ENCODE measurements around the gene EPHA6.
"Not testable (repeated sequence)": the region's sequence is repeated elsewhere in the genome, so short reads cannot be mapped to it uniquely, and the experiment has no call there.

Gene EPHA6

DNA sequence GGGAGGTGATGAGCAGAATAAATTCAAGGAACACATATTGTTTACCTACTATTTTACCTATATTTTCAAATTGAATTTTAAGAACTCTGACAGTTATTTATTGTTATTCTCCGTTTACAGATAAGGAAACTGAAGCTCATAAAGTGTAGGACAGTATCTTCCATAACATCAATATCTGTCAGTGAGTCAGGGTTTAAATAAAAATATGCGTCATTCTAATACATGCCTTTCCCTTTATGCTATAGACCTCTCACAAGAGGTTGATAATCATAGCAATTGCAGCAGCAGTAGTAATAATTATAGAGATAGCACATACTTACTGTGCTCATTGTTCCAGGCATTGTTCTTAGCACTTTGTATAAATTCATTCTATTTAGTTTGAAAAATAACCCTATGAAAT lies 101.1 kb downstream of the EPHA6 start:
- DNase-seq = no peak

DNA sequence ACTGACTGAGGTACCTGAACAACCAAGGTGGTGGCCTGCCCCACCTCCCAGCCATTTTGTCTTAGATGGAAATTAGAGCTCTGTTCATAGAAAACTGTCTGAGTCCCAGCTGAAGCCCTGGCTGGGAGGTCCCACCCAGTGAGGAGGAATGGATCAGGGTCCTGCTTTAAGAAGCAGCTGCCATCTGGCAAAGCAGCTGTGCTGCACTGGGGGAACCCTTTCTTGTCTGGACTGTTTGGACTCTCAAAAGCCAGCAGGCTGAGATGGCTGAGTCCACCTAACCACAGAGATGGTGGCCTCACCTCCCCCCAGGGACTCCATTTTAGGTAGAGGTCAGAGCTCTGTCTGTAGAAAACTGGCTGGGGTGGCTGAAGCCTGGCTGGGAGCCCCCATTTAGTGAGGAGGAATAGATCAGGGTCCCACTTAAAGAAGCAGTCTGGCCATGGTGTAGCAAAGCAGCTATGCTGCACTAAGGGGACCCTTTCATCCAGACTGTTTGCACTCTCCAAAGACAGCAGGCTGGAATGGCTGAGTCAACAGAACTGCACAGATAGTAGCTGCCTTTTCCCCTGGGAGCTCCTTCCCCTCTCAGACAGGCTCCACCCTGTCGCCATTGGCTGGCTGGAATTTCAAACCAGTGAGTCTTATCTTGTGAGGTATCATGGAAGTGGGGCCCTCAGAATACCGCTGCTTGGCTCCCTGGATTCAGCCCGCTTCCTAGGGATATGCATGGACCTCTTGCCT lies 116.9 kb downstream of the EPHA6 start:
- DNase-seq = no peak

DNA sequence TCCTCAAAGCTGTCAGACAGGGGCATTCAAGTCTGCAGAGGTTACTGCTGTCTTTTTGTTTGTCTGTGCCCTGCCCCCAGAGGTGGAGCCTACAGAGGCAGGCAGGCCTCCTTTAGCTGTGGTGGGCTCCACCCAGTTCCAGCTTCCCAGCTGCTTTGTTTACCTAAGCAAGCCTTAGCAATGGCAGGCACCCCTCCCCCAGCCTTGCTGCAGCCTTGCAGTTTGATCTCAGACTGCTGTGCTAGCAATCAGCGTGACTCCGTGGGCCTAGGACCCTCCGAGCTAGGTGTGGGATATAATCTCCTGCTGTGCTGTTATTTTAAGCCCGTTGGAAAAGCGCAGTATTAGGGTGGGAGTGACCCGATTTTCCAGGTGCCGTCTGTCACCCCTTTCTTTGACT lies 127.7 kb downstream of the EPHA6 start:
- not testable (repeated sequence) for DNase-seq

DNA sequence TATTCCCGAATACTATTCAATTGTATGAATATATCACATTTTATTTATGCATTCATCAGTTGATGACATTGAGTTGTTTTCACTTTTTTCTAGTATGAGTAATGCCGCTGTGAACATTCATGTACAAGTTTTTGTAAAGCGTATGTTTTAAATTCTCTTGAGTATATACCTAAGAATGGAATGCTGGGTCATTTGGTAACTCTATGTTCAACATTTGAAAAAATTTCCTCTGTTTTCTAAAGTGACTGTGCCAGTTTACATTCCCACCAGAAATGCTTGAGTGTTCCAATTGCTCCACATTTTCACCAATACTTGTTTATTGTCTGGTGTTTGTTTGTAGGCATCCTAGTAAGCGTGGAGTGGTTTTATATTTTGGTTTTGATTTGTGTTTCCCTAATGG lies 144.5 kb downstream of the EPHA6 start:
- DNase-seq = no peak

DNA sequence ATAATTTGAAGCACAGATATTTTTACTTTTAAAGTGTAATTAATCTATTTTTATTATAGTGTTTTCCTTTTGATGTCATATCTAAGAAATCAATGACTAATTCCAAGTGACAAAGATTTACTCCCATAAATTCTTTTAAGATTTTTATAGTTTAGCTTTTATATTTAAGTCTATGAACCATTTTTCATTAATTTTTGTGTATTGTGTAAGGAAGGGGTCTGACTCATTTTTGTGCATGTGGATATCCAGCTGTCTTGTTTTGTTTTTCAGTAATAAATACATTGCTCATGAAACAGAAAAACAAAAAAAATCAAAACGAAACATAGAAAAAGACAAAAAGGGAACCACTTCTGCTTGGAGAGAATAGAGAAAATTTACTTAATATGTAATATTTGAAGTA lies 145.1 kb downstream of the EPHA6 start:
- DNase-seq = no peak

DNA sequence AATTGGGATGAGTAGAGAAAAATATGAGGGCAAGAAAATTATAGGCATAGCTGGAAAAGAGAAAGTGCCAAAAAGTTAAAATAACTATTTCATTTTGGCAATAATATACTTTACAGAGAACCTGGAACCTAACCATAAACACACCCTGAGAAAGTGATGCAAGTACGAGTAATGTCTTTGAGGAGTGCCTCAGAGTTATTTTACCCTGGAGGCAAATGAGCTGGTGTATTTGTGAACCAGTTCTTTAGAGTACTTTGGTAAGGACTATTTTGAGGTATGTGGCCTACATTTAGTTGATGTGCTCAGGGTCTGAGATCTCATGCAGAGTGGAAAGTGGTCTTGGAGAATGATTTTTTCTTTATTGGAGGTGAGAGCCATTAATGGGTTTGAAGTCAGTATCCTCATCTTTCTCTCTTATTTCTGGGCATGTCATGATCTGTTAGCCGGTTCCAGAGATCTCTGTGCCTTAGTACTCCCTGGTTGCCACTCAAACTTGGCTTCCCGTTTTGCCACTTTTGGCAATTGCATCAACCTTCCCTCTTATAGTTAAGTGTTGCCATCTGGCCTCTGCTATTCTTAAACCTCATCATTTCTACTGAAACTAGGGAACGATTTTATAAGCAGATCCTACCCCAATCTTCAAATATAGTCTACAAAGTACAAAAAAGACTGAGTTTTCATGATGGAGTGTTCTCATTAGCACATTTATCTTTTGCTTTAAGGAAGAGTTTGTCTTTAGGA lies 145.7 kb downstream of the EPHA6 start:
- no peak for DNase-seq

DNA sequence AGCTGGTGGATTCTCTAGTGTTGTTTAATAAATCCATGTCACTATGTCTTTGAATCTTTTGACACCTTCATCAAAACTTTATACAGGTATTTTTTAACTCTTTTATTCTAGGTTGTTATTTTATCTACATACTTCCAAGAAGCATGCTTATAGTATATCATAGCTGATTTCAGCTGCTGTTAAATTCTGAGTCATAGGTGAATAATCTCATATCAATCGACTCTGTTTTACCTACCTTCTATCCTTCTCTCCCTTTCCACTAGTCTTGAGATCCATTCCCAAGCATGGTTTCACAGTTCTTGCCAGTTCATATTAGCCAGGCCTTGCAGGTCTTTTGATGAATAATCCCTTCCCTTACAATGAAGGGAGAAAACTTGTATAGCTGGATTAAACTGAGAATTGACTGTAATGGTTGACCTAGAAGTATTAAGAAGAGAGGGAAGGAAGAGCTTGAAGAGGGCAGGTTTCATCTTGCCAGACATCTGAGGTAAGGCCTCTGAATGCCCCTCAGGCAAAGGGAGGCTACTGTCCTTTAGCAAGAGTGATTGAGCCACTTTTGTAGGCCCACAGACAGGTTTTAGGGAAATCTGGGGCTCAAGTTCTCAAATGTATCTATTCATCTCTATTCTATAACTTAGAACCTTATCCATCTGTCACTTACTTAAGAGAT lies 146.4 kb downstream of the EPHA6 start:
- no peak for DNase-seq

DNA sequence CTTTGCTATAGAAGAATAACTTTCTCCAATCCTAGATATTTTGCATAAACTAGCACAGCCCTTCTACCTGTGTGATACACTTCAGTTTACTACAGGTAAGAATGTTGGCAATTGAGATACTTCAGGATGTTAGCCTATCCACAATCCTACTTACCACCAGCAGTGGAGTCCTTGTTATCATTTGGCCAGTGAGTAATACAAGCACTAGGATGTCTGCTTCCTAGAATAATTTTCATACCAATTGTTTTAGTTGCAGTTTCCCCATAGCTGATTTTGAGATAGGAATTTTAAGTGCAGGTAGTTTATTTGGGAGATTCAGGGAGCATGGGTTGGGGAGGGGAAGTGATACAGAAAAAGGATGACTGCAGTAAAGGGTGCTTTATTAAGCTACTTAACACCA lies 147.2 kb downstream of the EPHA6 start:
- DNase-seq = no peak

DNA sequence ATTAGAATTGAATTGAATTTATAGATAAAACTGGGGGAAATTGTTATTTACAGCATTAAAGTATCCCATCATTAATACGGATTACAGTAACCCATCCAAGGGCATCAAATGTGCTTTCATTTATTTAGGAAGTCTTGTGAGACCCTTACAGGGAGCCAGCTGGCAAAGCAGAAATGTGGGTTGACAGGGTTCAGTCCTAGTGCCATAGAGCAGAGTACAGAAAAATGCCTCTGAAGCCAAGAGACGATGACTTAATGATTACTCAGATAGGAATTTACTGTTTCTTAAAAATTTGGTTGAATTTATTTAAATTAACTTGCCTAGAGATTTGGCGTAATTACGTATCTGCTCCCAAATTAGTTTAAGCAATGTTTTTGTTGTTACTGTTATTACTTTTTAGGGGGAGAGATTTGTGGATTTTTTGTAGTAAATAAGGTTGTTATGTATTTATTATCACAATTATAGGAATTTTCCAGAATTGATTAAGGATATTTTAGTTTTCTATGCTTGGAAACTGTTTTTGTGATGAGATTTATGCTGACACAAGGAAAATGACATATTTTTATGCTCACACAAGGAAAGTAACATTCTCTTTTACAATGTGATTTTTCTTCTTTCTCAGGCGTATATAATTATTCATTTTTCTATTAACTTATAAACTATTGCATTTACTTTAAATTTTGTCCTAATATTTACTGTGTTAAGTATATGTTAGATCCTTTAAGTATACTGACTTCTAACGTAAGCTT lies 152.0 kb downstream of the EPHA6 start:
- DNase-seq = no peak

DNA sequence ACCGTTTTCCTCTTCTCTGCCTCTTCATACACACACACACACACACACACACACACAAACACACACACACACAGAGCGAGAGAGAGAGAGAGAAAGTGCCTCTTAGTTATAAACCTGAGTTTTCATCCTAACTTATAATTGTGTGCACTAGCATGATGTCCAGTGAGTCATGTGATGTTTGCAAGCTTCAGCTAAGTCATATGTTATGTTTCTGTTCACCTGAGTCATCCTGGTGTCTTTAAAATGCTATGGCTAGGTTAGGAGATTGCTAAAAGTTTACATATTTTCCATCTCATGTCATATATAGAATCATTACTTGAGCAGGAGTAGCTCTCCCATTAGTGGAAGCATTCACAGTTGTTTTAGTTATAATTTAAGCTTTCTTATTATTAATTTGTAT lies 155.8 kb downstream of the EPHA6 start:
- DNase-seq = no peak

DNA sequence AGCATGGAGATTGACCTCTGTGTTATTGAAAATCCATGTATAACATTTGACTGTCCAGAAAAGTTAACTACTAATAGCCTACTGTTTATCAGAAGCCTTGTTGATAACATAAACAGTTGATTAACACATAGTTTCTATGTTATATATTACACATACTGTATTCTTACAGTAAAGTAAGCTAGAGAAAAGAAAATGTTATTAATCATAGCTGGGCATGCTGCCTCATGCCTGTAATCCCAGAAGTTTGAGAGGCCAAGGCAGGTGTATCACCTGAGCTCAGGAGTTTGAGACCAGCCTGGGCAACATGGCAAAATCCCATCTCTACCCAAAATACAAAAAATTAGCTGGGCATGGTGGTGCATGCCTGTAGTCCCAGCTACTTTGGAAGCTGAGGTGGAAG lies 163.3 kb downstream of the EPHA6 start:
- no peak for DNase-seq

DNA sequence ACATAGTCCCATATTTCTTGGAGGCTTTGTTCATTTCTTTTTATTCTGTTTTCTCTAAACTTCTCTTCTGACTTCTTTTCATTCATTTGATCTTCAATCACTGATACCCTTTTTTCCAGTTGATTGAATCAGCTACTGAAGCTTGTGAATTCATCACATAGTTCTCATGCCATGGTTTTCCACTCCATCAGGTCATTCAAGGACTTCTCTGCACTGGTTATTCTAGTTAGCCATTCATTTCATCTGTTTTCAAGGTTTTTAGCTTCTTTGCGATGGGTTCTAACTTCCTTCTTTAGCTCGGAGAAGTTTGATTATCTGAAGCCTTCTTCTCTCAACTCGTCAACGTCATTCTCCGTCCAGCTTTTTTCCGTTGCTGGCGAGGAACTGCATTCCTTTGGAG lies 169.3 kb downstream of the EPHA6 start:
- DNase-seq = not testable (repeated sequence)

DNA sequence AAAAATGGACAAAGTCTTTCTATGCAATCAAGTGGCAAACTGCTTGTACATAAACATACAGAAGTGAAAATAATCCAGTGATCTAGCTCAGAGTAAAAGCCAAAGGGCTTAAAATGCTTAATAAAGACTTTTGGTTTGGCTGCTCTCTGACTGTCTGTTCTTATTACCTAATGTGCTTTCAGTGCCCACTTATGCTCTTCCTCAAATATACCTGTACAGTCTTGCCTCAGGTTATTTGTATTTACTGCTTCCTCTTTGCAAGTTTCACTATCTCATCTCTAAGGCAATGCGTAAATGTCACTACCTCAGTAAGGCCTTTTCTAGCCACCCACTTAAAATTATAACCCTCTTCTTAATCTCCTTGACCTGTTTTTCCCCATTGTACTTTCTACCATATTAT lies 171.8 kb downstream of the EPHA6 start:
- no peak for DNase-seq

DNA sequence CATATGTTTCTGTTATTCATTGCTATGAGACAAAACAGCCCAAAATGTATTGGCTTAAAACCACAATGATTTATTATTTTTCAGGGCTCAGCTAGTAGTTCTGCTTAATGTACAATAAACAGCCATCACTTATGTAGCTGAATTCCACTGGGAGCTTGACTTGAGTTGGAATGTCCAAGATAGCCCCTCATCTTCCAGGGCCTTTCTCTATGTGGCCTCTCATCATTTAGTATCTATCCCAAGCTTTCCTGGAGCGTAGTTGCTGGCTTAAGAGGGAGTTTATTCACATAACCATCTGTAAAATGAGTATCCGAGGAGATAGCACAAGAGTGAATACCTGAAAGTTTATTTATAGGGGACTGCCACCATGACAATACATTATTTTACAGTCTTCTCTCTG lies 176.8 kb downstream of the EPHA6 start:
- no peak for DNase-seq

DNA sequence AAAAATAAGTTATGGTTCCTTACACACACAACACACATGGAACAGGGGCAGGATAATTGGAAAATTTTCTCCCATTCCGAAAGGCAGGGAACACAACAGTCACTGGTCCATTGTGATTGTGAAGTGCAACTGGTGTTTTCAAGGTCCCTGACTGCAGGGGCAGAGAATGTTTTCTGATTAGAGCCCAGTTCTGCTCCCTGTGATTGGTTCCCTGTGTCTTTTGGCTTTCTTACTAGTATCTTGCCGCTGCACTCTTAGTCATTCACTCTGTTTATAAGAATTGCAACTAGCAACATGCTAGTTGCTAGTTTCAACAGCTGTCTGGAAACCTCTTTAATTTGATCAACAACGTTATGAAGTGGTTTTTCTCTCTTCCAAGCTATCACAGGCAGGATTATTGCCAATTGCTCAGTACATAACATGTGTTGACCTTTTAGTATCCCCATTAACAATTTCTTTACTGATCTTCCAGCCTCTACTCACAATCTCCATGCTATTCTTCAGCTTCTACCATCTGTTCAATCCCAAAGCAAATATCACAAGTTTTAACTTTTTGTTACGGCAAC lies 177.5 kb downstream of the EPHA6 start:
- DNase-seq = no peak

DNA sequence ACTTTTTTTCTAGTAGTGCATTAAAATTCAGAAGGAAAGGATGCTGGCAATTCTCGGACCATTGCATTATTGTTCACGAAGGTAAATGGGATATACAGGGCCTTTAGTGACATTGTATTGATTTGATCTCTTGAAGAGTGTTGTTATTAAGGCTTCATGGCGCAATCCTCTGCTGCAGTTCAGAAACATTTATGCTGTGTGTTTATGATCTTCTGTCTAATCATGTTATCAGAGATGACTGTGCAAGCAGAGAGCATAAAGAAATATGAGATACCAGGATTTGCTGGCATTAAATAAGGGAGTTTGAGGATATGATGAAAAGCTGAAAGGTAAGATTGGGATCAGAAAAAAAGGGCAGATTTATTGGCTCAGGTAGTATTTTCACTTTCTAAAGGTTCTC lies 180.6 kb downstream of the EPHA6 start:
- DNase-seq = no peak

DNA sequence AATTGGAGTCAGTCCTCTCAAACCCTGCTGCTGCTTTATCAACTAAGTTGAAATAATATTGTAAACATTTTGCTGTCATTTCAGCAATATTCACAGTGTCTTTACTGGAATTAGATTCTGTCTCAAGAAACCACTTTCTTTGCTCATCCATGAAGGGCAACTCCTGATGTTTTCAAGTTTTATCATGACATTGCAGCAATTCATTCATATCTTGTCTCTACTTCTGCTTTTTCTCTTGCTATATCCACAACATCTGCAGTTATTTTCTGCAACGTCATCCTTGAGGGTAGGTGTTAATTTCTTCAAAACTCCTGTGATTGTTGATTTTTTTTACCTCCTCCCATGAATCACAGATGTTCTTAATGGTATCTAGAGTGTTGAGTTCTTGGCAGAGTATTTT lies 181.6 kb downstream of the EPHA6 start:
- DNase-seq = no peak

DNA sequence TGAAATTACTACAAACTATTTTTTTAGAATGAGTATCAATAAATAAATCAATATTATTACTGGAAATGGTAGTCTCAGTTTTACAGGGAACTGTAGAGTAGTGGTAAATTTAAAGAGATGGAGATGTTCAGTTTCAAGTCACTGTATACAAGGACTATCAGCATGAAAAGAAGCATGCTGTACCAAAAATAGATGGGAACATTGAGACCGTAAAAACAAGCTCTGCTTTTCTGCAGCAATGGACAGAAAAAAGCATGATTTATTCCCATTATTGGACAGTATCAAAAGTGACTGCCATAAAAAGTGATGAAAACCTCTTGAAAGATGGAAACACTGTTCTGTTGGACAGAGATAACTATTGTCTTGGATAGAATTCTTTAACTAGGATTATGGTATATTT lies 187.2 kb downstream of the EPHA6 start:
- no peak for DNase-seq

DNA sequence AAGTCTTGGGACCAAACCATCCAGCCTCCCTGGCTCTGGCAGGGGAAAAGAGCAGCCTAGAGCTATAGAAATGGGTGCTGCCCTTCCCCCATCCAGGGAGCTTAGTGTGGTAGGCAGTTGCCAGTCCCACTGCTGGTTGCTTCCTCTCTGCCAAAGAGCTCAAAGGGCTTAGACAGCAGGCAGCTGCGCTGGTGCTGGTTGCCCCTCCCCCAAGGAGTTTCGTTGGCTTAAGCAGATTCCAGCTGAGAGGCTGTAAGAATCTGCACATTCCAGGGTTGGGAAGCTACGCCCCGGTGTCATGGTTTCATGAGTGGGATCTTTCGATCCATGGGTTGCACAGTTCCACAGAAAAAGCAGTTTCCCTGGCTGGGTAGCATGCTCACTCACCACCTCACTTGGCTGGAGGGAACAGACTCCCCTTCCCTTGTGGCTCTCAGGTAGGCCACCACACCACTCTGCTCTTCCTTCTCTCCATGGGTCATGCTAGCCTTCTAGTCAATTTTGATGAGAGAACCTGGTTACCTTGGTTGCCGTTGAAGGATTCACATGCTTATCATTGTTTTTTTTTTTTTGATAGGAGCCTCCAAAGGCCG lies 195.1 kb downstream of the EPHA6 start:
- DNase-seq = no peak

DNA sequence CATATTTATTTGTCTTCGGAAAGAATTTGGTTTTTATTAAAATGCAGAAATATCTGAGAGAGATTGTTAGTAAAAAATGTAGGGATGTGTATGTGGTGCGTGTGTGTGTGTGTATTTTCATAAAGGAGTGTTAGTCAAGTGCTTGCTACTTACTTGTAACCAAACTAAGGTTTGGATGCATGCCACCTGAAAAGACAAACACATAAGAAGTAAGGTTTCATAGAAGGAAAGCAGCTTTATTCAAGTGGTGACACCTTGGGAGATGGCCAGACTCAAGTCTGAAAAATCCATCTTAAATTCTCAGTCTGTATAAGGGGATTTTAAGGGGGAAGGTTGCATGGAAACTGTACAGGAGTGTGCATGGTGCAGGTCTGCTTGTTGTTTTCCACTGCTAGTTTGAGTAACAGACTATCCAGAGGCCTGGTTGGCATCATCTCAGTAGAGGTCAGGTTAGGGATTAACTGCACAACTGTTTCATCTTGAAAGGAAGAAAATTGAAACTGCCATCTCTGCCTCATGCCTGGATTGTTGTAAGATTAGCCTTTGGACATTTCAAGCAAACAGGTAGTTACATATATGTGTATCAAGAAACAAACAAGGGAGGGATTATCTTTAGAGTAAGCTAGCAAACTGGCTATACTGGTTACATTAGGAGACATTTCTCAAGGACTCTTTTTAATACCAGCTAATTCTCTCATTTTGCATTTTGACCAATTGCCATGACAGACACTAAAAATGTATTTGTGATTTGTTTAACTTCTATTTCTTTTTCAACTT lies 196.7 kb downstream of the EPHA6 start:
- DNase-seq = no peak

DNA sequence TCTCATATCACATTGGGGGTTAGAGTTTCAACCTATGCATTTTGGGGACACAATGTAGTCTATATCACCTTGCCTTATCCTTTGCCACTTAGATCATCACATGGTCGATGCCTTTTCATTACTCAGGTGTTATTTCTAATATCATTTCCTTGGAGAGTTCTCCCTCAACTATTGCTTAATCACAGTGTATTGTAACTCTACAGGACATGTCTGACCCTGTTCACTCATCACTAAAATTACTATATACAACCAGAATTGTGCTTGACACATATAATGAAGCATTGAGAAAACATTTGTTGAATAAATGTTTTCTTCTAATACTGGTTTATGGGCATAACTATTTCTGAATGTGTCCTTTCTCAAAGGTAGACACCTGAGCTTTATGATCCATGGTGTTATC lies 207.4 kb downstream of the EPHA6 start:
- DNase-seq = no peak

DNA sequence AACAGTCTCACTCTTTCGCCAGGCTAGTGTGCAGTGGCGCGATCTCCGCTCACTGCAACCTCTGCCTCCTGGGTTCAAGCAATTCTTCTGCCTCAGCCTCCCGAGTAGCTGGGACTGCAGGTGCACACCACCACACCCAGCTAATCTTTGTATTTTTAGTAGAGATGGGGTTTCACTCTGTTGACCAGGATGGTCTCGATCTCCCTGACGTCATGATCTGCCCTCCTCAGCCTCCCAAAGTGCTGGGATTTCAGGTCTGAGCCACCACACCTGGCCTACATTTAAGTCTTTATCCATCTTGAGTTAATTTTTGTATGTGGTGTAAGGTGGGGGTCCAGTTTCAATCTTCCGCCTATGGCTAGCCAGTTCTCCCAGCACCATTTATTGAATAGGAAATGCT lies 211.2 kb downstream of the EPHA6 start:
- not testable (repeated sequence) for DNase-seq
